Measurements from ENCODE around the gene PAFAH1B2.
"Not testable (repeated sequence)": the region's sequence is repeated elsewhere in the genome, so short reads cannot be mapped to it uniquely, and the experiment has no call there.

The PAFAH1B2 gene

DNA sequence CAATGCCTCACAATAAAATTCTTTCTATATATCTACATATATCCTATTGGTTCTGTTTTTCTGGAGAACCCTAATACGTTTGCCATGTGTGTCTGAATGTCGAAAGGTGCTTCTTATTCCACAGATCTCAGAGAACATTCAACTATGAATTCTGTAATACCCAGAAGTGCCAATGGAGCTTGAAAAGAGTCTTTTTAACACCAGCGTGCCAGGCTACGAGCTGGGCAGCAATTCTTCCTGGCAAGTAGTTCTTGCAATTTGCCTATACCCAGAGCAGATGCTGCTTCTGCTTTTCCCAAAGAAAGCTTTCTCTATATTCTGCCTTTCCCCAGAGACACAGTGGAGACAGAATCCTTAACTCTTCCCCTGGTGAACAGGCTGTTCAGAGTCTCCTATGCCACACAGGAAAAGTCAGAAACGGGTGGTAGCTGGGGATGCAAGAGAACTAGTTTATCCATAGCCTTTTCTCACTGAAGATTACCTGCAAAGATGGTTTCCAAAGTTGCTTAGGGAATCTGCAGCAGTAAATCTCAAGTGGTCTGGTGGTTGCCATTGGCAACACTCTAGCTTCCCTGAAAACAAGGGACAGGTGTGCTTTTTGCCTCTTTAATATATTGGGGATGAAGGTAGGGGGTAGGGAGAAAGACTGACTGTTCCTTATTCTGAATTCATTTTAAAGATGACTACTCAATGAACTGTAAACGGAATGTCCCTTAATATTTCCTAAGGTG is 16.8 kb upstream of the PAFAH1B2 start:
- no peak for DNase-seq (ENCODE audit: low read depth)

DNA sequence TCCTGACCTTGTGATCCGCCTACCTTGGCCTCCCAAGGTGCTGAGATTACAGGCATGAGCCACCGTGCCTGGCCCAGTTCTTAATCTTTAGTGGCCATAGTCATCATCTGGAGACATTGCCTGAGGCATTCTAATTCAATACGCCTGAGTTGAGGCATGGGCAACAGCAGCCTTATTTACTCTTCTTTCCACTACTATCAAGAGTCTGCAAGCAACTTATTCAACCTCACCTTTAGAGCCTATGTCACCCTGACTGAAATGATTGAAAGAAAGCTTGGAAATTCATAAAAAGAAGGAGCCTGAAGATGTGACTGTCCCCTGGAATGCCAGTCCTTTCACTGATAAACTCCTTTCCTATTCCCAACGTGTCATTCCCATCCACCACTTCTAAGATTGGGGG is 15.8 kb upstream of the PAFAH1B2 start:
- no peak for DNase-seq (ENCODE audit: low read depth)

DNA sequence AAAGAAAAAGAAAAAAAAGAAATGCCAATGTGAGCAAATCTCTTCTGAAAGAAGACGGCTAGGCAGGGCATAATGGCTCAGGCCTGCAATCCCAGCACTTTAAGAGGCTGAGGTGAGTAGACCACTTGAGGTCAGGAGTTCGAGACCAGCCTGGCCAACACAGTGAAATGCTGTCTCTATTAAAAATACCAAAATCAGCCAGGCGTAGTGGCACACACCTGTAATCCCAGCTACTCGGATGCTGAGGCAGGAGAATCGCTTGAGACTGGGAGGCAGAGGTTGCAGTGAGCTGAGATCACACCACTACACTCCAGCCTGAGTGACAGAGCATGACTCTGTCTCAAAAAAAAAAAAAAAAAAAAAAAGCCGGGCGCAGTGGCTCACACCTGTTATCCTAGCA is 13.7 kb upstream of the PAFAH1B2 start:
- DNase-seq (ENCODE audit: low read depth): not testable (repeated sequence)

DNA sequence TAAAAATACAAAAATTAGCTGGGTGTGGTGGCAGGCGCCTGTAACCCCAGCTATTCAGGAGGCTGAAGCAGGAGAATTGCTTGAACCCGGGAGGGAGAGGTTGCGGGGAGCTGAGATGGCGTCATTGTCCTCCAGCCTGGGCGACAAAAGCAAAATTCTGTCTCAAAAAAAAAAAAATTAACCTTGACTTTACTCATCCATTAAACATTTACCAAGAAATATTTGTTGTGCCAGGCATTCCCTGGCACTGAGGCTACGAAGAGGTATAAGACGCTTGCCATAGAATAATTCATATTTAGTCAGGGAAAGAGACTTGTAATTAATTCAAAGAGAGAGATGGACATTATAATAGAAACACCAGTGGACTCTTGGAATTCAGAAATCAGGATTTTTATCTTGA is 13.2 kb upstream of the PAFAH1B2 start:
- DNase-seq (ENCODE audit: low read depth): no peak

DNA sequence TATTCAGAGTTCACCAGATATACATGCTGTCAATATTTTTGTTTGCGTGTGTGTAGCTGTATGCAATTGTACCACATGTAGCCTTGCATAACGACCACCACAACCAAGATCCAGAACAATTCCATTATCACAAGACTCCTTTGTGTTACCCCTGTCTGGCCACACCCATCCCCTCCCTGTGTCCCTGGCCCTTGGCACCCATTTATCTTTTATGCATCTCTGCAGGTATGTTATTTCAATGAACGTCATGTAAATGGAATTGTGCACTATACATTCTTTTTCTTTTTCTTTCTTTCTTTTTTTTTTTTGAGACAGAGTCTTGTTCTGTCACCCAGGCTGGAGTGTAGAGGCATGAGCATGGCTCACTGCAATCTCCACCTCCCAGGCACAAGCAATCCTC is 9.7 kb upstream of the PAFAH1B2 start:
- no peak for DNase-seq (ENCODE audit: low read depth)

DNA sequence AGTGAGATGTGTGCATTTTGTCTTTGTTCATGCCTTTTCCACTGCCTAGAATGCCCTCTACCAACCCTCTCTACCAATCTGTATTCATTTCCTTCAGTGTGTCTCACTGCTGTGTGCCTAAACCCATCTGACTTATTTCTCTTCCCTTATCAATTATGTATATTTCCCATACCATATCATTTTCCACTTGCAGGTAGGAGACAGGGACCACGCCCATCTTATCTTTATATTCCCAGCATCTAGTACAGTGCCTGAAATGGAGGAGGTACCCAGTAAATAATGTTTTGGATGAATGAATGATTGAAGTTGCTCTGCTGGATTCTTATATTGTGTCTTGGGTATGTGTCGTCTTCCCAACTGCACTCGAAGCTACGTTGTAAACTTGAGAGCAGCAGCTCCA is 9.1 kb upstream of the PAFAH1B2 start:
- not testable (repeated sequence) for DNase-seq (ENCODE audit: low read depth)

DNA sequence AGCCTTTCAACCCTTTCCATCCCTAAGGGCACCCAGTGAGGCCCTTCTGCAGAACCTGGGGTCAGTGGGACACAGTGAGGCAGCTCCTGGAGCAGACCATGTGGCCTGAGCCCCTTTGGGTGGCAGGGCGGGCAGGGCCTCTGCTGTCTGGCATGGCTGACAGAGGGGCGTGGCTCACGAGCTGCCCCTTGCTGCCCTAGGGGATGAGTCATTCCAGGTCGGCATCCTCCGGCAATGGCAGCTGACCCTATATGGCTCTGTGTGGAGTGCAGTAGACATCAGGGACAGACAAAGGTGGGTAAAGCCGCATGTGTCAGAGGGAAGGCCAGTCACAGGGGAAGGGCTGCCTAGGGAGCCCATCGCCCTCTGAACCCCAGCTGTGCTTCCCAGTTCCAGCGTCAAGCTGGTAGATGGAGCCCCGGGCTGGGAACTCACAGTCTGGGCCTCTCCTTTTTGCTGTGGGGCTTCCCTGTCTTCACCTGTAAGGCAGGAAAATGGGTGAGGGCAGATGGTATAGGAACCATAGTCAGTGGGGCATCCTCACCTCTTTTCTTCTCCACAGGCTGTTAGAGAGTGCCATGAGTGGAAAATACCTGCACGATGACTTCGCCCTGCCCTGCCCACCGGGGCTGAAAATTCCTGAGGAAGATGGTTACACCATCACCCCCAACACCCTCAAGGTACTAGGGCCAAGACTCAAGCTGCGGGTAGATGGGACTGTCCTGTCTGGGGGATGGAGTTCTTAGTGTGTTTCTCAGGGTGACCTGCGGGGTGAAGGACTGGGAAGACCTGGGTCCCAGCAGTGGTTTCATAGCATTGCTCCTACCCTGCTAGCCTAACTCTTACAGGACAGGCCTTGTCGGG is 6.6 kb upstream of the PAFAH1B2 start:
- not testable (repeated sequence) for DNase-seq (ENCODE audit: low read depth)

DNA sequence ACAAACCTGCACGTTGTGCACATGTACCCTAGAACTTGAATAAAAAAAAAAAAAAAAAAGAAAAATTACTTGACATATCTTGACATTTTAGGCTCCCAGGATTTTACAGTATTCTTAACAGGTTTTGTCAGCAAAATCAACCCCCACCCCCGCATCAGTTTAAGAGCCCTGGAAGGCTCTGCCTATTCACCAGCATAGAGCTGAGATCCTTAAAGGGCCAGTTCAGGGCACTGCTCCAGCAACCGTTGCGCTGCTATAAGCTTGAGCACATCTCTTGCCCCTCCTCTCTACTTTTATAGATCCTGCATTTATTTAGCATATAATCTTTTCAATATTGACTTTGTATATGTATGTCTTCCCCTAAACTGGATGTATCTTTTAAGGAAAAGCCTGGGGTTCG is 697 bp upstream of the PAFAH1B2 start:
- peak; percentile 59 for DNase-seq (ENCODE audit: low read depth)

DNA sequence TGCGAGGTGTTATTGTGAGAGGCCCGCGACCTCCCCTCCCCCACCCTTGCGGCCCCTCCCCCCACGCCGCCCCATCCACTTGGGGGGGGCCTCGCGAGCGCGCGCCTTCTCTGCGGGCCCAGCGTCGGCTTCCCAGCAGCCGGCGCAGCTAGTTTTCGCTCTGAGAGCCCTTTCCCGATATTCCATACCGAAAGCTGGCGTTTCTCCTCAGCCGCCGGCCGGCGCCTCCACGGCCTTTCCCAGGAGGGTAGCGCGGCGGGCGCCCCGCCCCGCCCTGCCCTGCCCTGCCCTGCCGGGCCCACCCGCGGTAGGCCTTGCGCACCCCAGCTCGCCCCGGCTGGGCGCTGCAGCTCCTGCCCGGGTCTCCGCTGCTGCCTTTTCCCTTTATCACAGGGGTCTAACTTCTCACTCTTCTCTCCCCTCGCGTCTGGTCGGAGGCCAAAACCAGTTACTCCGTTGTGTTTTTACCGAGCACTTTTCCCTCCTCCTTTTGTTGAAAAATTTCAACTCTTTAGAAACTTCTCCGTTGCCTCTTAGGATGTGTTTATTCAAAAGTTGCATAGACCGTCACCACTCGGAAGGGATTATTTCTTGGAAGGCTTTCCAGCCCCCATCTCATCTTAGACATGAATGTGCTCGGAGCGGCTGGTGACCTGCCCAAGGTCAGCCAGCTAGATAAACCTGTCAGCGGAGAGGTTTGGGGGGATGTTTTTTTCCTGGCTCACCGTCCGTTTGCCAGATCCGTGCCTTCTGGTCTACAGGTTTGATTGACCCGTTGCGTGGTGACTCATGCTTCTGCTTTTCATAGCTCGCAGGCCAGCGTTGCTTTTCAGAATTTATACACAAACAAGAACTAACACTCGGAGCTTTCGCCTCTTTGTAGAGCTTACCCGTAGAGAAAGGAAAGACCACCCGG is 648 bp downstream of the PAFAH1B2 start:
- DNase-seq (ENCODE audit: low read depth): peak; percentile 79

DNA sequence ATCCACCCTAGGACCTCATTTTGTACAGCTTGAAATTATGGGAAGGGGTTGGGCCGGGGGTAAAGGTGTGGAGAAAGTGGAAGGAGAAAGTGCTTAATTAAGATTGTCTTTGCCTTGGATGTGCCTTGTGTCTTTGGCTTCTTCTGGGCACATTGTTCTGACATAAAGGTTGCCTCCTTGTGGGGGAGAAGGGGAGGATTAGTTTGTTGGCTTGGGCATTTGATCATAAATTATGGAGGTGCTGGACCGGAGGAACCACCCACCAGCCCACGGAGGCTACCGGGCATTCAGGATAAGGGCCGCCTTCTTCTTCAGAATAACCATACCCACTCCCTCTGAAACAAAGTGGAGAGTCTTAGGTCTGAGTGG is 1.3 kb downstream of the PAFAH1B2 start:
- DNase-seq (ENCODE audit: low read depth): peak; percentile 54

DNA sequence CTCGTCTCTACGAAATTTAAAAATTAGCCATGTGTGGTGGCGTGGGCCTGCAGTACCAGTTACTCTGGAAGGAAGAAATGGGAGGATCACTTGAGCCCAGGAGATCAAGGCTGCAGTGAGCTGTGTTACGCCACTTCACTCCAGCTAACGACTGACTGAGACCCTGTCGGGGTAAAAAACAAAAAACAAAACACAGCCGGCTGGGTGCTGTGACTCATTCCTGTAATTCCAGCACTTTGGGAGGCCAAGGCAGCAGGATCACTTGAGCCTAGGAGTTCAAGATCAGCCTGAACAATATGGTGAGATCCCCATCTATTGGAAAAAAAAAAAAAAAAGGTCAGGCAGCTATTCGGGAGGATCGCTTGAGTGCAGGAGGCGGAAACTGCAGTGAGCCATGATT is 2.4 kb downstream of the PAFAH1B2 start:
- DNase-seq (ENCODE audit: low read depth): peak; percentile 46

DNA sequence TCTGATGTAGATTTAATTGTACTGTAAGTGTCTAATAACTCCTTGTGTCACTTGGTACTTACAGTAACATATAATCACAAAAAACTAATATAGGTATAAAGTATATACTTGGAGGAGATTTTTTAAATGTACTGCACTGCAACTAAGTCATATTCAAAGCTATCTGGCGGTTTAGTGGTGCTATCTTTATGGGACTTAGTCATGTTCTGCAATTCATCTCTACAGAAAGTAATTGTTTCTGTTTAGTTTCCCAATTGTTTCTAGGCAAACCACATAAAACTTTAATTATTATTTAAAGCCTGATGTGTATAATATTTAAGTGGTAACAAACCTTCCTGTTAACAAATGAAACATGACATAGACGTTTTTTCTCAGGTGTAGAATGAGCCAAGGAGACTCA is 8.0 kb downstream of the PAFAH1B2 start:
- DNase-seq (ENCODE audit: low read depth): no peak

DNA sequence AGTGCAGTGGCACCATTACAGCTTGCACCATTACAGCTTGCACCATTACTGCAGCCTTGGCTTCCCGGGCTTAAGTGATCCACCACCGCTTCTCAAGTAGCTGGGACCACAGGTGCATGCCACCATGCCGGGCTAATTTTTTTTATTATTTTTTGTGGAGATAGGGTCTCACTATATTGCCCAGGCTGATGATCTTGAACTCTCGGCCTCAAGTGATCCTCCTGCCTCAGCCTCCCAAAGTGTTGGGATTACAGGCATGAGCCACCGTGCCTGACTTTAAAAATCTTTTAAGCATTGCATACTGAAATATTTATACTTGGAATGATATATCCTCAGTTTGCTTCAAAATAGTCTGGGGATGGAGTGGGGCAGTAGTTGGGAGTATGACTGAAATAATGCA is 10.4 kb downstream of the PAFAH1B2 start:
- no peak for DNase-seq (ENCODE audit: low read depth)

DNA sequence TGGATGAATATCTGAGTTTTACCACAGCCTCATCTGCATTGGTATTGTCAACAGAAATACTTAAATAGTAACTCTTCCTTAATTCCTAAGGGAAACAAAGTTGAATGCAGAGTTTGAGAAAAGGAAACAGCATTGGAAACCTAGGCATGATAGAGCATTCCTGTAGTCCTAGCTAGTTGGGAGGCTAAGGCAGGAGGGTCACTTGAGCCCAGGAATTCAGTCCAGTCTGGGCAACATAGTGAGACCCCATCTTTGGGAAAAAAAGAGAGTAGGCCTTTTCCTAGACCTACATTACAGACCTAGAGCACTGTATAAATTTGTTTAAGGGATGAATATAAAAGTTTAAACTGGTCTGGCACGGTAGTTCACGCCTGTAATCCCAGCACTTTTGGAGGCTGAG is 13.4 kb downstream of the PAFAH1B2 start:
- DNase-seq (ENCODE audit: low read depth): no peak

DNA sequence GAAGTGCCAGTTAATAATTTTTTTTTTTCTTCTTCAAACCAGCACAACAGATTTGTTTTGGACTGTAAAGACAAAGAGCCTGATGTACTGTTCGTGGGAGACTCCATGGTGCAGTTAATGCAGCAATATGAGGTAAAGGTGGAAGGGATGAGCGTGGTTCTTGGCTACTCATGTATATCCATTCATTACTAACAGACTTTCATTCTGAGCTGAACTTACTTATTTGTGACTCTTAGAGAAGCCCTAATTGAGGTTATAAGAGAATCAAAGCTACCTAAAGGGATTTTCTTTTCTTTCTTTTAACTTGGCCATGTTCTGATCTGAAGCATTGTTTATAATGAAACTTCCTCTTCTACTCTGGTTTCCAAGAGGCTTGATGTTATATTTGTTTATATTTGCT is 15.8 kb downstream of the PAFAH1B2 start:
- no peak for DNase-seq (ENCODE audit: low read depth)

DNA sequence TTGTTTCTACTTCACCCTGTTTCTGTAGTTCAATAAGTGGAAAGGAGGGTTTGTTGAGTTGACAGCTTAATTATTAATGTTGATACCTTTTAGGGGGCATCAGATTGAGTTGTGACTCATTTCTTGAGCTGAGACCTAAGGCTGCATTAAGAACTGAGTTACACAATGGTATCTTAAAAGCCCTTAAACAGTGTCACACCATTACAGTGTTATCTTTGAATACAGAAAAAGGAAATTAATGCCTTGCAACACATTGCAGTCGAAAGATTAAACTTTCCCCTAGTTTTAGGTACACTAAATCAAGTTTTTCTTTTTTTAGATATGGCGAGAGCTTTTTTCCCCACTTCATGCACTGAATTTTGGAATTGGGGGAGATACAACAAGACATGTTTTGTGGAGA is 16.7 kb downstream of the PAFAH1B2 start:
- no peak for DNase-seq (ENCODE audit: low read depth)

DNA sequence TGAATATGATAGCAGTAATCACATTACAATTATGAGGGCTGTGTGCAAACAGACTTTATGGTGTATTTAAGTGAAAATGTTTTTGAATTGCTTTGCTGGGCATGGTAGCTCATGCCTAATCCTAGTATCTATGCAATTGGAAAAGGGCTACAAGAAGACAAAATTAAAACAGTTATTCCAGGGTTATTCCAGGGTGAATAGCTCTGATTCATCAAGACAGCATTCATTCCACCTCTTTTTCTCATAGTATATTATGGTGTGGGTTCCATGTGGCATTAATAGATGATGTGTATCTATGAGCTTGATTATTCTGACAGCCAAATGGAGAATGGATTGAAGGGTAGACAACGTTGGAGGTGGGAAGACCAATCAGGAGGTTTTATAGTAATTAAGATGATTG is 22.4 kb downstream of the PAFAH1B2 start:
- peak; percentile 50 for DNase-seq (ENCODE audit: low read depth)

DNA sequence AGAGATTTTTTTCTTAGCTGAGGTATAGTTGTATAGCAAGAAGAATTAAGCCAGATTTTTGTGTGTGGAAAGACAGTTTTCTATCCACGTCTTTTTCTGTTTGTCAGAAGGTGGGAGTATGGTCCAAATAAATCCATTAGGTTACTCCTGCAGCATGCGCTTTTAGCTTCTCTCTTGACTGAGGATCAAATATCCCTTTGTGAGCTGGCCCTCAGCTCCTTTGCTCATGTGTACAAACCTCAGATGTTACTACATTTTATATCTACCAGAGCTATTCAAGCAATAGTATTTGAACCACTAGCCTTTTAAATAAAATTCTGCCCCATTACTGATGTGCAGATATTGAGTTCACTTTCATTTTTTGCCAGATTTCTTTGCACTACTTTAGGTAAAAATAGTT is 25.6 kb downstream of the PAFAH1B2 start:
- DNase-seq (ENCODE audit: low read depth): no peak

DNA sequence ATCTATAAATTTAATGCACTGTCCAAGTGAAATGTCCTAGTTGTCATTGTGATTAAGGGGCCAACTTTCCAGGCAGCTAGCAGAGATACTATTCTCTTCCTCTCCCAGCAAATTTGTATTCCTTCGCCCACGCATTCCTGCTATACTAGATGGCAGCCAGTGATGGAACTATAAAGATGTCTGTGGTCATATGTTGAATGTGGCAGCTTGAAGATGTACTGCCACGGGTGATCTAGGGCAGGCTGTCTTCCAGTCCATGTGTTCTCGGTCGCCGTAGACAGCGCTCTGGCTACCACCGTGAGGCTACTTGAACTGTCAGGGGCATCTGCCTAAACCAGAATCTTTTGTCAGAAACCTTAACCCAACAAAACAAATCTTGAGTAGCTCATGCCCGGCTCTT is 26.1 kb downstream of the PAFAH1B2 start:
- no peak for DNase-seq (ENCODE audit: low read depth)

DNA sequence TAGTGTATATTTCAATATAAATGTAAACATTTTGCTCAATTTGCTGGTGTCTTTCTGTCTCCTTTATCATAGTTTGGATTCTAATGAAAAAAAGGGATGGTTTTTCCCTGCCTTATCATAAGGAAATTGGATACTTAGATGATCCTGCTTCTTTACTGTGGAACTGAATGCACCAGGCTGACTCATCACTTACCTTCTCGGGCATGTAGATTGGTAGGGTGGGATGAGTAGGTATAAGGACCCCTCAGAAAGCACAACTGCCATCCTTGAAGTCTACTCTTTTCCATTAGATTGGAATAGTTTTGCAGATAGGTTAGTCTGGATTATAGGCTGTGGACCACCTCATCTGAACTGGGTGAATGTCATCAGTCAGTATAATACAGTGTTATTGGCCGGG is 26.9 kb downstream of the PAFAH1B2 start:
- DNase-seq (ENCODE audit: low read depth): no peak

DNA sequence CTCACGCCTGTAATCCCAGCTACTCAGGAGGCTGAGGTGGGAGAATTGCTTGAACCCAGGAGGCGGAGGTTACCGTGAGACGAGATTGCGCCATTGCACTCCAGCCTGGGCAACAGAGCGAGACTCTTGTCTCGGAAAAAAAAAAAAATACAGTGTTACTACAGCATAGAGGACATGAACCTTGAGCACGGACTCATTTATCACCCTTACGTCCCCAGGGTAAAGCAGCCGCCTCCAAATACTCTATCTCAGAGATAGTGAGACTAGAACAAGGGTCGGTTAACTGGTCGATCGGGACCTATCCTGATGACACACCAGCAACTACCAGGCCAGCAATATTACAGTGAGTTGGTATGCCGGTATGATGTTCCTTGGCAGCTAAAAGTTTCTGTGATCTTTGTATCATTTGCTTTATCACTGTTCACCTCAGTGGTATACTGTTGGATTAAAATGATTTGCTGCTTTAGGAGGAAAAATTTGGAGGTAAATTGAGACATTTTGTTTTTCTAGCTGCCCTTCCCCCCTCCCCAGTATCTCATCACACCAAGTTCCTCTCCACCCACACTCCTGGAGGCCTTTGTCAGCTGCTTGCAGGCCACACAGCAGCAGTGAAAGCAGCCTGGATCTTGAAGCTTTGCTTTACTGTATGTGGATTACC is 27.4 kb downstream of the PAFAH1B2 start:
- DNase-seq (ENCODE audit: low read depth): no peak

Data from EH (cell line).